NCI-H82 (cell line): ENCODE results near the gene STX16.
A peak's percentile ranks its signal among the peaks of the same experiment; 100 is the strongest.

Experiments
- DNase-seq: peaks from one replicate; lab custom pipeline; 2025; lab: John Stamatoyannopoulos, UW

STX16 gene

DNA sequence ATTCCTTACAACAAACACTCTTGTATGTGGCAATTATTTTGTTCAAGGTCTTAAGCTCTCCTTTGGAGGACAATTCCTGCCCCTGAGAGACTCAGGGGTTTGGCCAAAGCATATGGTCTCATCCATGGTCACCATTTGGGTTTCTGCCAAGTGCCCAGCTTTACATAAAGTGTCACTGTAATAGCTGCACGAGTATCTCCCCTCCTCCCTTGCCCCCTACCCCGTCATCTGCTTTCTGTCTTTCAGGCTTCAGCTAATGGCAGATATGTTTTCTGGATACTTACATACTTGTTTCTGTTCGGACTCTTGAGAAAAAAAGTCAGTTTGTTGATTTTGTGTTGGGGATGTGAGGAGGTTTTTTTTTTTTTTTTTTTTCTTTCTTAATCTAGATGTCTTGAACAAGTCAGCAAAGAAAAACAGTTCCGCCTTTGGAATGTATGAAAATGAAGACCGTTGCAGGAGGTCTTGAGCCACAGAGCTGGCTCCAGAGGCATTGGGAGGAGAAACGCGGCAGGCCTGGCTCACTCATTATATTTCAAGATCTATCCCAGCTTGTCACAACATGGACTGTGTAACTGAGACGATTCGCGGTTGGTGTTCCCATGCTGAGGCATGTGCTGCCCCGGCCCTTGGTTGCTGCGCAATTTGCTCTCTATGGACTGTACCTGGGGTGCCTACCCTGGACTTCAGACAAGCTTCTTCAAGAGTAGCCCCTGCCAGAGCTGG is 32.6 kb upstream of the STX16 start:
- DNase-seq, result peak; percentile 21

DNA sequence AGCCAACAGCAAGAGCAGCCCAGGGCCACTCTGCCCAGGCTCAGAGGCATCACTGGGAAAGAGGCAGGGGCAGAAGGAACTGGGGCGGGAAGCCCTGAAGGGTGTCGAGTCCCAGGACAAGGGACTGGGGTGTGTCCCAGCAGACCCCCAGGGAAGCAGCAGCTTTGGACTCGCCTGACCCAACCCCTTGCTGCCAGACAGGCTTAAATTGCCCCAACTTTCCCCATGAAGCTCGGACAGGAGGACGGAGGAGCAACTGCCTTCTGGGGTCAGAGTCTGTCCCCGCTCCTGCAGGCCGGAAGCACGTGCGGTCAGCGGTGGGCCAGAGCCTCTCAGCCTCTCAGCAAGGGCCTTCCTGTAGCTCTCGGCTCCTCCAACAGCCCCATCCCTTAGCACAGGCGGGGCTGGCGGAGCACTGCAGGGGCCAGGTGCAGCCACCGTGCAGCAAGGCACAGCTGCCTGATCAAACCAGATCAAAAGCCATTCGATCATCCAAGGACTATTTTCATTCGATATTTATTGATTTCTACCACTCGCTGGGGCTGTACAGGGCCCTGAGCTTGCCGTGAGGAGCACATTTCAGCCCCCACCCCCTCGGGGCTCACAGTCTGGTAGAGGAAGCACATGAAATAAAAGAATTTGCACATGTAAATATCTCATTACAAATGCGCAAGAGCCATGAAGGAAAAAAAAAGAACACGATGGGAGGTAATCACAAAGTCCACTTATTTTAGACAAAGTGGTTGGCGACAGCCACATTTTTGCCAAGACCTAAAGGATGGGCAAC is 31.8 kb upstream of the STX16 start:
- DNase-seq, result no peak

DNA sequence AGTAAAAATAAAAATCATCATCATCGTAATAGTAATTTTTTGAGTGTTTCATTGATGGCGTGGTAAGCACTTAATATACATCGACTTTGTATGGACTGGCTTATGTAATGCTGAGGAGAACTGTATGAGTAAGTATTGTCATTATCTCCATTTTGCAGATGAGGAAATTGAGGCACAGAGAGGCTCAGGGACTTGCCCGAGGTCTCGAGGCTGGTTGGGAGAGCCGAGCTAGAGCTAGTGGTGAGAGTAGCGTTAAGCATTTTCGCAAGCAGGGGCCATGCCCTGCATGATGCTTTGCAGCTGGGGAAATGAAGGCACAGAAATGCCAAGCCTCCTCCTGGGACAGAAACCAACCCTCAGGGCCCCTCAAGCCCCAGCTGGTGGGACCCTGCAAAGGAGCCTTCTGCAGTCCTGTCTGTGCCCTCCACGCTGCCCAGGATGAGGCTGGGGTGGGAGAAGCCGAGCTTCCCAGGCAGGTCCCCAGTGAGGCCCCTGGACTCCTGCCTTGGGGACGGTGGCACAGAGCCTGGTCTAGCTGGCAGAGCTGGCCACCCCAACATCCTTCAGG is 31.1 kb upstream of the STX16 start:
- peak; percentile 35 for DNase-seq

DNA sequence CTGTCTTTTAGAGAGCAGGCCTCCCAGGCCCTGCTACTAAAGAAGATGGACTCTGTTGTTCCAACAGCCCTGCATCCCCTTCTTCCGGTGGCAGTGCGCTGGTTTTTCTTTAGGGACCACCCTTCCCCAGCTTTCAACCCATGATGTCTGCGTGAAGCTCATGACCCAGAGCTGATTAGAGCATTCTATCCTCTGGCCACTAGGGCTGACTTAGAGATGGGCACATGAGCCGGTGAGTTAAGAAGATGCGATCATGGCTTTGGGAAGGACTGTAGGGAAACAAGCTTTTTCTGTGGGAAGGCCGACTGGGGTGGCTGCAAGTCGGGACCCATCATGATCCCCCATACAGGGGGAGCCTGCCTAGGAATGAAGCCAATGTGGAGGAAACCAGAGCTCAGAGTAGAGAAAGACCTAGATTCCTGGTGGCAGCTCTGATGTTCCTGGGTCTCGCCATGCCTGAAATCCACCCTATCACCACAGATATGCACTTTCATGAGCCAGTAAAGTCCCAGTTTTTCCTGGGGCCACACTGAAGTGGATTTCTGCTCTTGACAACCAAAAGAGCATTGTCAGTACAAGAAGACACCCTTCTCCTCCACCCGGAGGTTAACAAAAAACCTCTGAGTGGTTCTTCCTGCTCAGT is 29.1 kb upstream of the STX16 start:
- DNase-seq, result no peak

DNA sequence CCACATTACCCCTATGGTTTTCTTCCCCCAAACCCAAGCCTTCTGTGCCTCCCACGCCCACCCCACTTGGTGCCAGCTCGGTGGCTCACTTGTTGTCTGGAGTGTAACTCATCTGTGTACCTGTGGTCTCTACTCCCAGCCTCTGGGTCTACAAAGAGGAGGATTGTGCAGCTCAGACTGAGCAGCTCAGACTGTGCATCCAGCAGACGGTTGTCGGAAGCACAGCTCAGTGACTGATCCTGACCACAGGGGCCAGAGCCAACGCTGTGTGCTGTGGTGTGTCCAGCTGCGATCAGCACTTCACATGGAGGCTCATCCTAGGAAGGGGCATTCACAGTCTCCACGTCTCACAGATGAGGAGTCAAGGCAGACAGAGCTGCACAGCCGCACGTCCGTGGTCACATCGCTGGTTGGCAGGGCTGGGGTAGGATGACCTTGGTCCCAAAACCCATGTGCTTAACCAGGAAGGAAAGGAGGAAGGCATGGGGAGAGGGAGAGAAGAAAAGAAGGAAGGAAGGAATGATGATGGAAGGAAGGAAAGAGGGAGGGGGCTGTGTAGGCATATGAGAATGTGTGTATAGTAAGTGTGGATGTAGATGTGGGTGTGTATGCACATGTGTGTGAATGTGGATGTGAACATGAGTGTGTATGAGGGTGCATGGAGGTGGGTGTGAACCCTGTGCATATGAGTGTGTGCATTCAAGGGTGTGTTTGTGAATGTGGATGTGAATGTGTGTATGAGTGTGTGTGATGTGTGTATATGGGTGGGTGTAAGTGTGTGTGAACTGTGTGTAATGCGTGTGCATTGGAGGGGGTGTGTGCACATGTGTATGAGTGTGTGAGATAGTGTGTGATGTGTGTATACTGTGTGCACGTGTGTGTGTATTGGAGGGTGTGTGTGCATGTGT is 28.2 kb upstream of the STX16 start:
- no peak for DNase-seq

DNA sequence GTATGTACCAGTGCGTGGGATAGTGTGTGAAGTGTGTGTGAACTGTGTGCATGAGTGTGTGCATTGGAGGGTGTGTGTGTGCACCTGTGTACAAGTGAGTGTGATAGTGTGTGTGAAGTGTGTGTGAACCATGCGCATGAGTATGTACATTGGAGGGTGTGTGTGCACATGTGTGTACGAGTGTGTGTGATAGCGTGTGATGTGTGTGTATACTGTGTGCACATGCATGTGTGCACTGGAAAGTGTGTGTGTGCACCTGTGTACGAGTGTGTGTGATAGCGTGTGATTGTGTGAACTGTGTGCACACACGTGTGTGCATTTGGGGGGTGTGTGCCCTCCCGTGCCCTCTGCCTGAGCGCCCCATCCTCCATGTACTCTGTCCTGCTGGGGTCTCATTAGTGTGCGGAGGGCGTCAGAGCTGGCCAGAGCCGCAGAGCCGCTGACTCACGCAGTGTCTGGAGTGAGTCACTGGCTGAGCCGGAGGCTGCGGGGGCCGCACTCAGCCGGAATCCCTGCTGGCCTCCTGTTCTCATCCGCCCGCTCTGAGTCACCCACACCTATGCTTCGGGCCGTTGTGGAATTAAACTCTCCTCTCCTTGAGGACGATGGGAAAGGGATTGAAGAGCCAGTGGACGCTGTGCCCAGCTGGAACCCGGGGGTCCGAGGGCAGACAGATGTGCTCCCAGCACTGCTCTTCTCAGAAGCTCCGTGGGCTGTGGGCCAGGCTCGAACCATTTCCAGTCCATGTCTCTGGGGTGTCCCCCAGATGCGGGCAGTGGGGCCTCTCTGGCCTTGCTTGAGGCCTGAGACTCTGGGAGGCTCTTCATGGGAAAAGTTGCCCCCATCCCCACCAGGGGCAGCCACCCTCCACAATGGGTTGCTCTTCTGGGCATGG is 27.3 kb upstream of the STX16 start:
- no peak for DNase-seq

DNA sequence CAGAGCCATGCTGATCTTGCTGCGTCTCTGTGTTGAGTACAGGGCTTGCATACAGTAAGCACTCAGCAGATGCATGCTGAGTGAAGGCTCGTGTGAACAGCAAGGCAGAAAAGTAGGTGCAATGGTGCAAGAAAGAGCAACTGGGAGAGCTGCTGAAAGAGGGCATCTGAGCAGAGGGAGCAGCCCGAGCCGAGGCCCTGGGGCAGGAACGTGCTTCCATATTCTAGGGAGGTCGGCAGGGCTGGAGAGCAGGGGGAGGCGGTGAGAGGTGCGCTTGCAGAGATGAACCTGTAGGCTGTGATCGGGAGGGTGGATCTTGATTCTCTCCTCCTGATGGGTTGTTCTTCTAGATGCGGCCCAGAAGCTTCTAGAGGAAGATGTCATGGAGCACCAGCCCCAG is 26.4 kb upstream of the STX16 start:
- DNase-seq, result no peak

DNA sequence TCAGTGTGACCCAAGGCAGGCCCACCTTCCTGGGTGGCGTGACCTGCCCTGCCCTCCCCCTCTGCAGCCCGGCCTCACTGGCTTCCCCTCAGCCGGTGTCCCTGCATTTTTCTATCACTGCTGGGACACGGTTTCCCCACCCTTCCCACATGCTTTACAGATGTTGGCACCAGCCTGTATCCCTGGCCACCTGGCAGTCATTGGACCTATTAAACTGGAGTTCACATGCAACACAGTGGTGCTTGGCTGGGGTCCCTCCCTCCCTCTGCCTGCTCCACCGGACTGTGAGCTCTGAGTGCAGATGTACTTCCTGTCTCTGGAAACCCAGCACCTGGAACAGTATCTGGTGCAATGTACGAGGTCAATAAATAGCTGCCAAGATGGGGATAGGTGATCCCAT is 25.5 kb upstream of the STX16 start:
- DNase-seq, result no peak

DNA sequence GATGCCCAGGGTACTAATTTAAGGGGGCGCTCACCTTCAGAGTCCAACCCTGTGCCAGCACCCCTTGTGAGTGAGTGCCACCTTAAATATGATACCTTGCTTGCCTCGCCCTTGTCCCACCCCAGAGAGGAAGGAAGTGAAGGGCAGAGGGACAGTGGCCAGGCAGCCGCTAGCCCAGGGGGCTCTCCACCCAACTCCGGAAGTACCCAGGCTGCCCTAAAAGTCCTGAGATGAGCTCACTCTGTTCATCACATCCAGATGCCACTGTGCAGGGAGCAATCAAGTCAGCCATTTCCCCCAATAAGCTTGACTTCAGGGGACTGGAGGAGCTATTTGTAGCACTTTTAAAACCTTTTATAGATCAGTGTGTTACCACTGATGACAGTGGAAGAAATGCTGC is 25.0 kb upstream of the STX16 start:
- DNase-seq, result no peak

DNA sequence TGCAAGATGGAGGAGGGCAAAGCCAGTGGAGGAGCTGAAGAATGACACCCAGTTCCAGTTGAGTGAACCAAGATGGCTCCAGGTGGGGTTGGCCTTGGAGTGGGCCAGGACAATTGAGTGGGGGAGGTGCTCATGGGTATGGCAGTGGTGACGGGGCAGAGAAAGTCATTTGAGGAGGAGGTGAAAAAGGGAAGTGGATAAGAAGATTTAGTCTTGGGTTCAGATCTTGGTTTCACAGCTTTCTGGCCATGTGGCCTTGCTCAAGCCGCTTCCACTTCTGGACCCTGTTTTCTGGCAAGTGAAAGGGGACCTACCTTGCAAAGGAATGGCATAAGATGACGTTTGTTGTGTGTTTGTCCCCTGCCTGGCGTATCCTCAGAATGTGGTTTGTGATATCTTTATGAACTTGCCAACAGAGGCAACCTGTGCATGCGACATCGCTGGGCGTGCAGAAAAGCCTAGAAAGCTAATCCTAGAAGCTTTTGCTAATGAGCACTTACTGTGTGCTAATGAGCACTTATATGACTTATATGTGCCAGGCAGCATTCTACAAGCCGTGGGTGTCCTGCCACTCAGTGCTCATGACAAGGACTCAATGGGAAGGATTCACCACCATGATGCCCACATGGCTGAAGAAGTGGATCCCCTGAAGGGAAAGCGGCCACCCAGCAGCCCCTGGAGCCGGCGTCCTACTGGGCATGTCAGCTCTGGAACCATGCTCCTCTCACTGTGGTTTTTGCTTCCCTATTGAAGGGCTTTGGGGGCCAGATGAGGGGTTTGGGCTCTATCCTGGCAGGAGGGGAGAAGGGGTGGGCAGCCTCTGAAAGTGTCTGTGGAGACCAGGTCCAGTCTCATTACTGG is 23.6 kb upstream of the STX16 start:
- no peak for DNase-seq

DNA sequence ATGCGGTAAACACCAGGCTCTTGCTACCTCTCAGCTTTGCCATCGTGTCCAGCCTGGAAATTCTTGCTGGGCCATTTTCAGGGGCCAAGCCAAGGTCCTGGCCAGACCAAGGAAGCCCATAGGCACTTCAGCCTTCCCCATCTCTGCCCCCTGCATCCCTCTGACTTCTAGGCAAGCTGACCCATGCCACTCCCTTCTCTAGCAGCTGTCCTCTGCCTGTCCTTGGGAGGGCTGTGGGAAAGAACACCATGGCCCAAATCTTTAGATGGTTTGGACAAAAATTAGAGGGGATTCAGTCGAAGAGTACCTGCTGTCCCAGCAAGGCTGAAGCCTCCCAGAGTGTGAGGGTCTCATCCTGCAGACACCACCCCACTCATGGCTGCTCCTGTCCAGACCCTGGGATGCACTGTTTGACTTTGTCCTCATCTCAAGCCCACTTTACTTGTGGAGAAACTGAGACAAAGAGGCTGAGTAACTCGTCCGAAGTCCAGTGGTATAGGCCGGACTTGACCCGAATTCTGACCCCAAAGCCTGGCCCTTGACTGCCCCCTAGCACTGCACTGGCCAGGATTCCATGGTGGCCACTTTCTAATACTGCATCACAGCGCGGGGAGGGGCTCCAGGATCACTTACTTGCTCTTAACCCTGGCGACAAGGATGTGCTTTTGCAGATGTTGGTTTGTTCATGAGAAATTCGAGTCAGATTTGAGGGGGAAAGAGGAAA is 22.4 kb upstream of the STX16 start:
- DNase-seq, result no peak

DNA sequence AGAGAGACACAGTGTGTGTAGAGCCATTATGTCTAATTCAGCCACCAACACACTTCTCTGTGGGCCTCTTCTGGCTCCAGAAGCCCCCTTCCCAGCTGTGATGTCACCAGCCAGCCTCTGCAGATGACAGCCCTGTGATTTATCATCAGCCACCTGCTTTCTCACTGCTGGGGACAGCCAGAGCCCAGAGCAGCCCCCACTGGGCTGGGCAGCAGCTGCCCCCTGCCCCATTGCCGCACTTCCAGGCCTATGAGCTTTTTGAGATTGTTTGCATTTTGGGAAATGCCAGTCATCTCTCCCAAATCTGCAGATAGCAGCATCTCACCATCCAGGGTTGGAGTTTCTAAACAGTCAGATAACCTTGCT is 21.9 kb upstream of the STX16 start:
- DNase-seq, result peak; percentile 35

DNA sequence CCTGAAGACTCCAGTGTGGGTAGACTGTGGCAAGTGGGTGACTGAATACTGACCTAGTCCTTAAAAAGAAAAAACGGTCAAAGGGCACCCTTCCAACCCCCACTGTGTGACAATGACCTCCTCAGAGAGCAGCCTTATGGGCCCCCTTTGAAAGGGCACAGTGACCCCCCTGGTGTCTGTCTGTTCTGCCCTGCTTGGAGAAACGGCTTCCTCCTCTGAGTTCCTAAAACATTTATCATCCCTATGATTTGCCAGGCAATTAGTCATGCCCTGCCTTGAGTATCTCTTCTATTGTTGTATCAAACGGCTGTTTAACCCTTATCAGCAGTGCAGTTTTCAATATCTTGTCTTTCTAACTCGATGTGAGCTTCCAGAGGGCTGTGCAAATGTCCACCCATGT is 21.0 kb upstream of the STX16 start:
- DNase-seq, result no peak

DNA sequence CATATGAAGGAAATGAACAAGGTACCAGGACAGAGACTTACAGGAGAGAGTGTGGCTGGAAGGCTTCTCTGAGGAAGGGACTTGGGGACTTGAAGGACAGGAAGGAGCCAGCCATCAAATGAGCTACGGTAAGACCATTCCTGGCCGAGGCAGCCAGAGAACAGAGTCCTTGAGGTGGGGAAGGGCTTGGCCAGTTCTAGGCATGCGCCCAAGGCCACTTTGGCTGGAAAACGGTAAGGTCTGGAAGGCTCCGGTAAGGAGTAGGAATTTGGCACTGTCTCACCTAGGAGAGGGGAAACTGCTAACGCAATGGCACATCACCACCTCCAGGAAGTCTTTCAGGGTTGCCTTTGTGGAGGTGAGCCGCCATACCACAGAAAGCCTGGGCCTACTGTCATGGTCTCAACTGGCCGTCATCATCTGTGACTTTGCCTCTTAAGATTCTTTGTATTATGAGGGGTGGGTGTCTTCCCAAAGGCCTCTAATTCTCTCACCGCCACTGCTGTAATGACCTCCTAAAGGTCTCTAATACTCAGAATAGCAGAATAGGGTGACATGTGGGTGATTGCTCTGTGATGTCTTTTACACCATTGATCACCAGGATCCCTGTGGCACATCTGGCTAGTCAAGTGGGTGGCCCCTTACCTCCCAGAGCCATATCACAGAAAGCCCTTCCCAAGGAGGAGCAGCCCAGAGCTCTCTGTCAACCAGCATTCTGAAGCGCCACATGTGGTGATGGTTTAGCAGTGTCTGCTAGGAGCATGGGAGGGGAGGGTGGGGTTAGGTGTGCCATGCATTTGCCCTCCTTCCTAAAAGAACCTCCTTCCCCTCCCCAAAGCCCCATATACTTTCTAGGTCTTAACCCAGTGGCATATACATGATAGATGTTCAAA is 17.7 kb upstream of the STX16 start:
- DNase-seq, result no peak

DNA sequence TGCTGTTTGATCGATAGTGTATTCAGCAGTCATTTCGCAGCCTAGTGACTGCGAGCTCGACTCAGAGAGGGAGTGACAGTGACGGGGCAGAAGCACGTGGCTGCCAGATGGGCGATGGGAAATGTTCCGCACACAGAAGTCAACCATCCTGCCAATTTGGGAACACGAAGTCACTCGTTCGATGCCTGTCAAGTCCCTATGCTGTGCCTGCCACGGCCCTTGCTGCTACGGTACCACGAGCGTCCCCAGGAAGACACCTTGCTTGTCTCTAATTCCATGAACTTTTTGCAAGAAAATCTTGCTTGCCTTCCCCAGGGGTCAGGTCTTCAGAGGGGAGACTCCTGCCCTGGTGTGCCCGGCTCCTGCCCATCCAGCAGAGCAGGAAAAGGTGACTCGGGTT is 17.0 kb upstream of the STX16 start:
- DNase-seq, result no peak

DNA sequence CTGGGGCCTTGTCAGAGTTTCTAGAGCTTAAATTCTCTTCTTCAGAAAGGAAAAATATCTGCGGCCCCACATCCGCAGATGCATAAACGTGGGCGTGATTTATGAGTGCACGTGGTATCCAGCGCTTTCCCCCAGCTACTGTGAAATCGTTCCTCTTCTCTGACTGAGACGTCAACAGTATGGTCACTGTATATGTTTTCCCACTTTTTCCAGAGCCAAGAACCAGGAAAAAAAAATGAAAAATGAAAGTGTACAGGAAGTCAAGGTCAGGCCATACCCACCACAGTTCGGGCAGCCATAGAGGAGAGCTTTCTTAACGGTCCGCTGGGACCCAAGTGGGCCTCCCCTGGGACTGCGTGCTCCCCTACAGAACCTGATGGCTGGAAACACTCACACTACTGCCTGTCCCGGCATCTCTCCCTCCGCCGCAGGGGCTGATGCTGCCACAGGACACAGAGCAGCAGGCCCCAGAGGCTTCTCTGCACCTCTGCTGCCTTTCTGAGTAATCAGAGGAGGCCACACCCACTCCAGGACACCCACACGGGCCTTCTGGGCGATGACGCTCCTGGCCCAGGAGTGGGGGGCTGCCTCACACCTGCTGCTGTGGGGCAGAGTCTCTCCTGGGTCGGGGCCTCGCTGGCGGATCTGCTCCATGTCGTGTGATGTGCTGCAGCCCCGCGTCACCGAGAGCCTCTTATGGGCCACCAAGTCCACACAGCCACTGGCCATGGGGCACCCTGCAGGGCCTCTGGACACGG is 16.4 kb upstream of the STX16 start:
- no peak for DNase-seq

DNA sequence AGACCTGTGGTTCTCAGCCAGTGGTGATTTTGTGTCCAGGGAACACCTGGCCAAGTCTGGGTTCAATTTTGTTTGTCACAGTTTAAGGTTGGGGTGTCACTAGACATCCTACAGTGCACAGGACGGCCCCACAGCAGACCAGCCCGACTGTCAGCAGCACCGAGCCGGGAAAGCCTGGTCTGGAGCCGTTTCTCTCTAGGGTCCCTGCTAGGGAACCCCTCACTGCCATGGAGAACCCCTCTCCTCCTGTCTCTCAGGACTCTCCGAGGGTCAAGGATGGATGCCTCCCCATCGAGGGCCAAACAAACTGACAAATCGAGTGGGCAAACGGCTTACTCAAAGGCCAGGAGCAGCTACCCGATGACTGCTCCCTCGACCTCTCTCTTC is 15.8 kb upstream of the STX16 start:
- DNase-seq, result no peak
